ENCODE data around the gene FERMT1. TPM values are rescaled to one million over a fixed set of nuclear protein-coding genes. Genes with fewer than 3 reads are reported as not detected.

The FERMT1 gene
- total and polyA plus RNA-seq, 2 of the 13 experiments (the other 11 are each of a cell fraction or from before 2014, with no cell fraction given): 15.8 to 29.5 TPM

DNA sequence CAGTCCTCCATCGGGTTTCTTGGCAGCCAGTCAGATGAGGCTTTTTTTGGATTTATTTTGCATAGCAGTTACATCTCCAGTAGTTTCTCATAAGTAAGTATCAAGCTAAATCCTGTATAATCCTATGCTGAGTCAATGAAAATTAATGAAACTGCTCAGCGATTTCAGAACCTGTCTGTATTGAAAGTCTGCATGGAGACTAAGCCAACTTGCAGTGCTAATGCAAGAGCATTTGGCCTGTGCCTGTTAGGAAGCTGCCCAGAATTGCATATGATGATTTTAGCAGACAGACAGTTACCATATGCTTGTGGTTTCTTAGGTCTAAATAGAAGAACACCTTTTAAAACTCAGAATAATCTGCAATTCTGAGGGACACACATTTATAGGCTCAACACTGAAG is 43.8 kb downstream of the FERMT1 start:
- Histone ChIP-seq H3K27me3 (ENCODE audit: control insufficient read depth in 1 of 2, insufficient read depth in 2 of 2, low read length in 2 of 2) (no peaks in the 10 kb centered on the region; a peak in 1 of 5 replicates), H3K79me2 (ENCODE audit: insufficient read depth, low read length) (no peaks in the 10 kb centered on the region), H2AFZ (ENCODE audit: low read length) (no peak overlapping the region), H3K9ac (ENCODE audit: insufficient read depth, low read depth, low read length) (no peak overlapping the region), H3K36me3 (replicated peaks in 1 of 2; ENCODE audit: control insufficient read depth in 1 of 2, insufficient read depth in 2 of 2, low read length in 2 of 2) (peaks cover 29 to 77% of the 10 kb centered on the region in 2 experiments), H4K20me1 (ENCODE audit: insufficient read depth, low read length) (no peaks in the 10 kb centered on the region), H3K27ac (ENCODE audit: extremely low read length, insufficient read depth, low read length) (no peak overlapping the region), H3K4me3 (replicated peaks in 1 of 3; ENCODE audit: insufficient read depth in 1 of 3, low read depth in 2 of 3, low read length in 3 of 3) (no peak overlapping the region), H3K4me2 (ENCODE audit: low read depth, low read length) (no peak overlapping the region), H3K4me1 (ENCODE audit: insufficient read depth, low read length) (peaks cover 30% of the 10 kb centered on the region), H3K9me3 (ENCODE audit: low read length) (no peaks in the 10 kb centered on the region)
- FAIRE-seq: no peak
- no TSS peak for BruUV-seq (replicated peaks)
- in situ Hi-C loops (cut with HindIII; ENCODE audit: extremely low pct_ligation_motif_present, low pct_unique_long_range_greater_than_20kb): loop anchor here (5.0 kb wide), 1 partner anchor 552 kb away; no protein-coding TSS in a partner anchor
- TF ChIP-seq TCF12 (IDR thresholded peaks at IDR 0.05) (no peak), TCF12 (CRISPR knock-in tag; IDR thresholded peaks at IDR 0.05) (no peak), SATB2 (CRISPR knock-in tag; IDR thresholded peaks at IDR 0.05) (no peak), HMGA1 (CRISPR knock-in tag; conservative IDR thresholded peaks at IDR 0.05) (no peak), ZNF670 (CRISPR knock-in tag; IDR thresholded peaks at IDR 0.05; ENCODE audit: borderline replicate concordance) (no peak), YEATS4 (CRISPR knock-in tag; IDR thresholded peaks at IDR 0.05; ENCODE audit: borderline replicate concordance) (no peak), ZMAT3 (CRISPR knock-in tag; conservative IDR thresholded peaks at IDR 0.05) (no peak), ZNF530 (CRISPR knock-in tag; IDR thresholded peaks at IDR 0.05; ENCODE audit: low read depth) (no peak), HDAC6 (IDR thresholded peaks at IDR 0.05; ENCODE audit: low read depth, low read length) (no peak), ZNF790 (CRISPR knock-in tag; IDR thresholded peaks at IDR 0.05; ENCODE audit: borderline replicate concordance) (no peak), ZNF749 (CRISPR knock-in tag; IDR thresholded peaks at IDR 0.05; ENCODE audit: borderline replicate concordance) (no peak), FOSL2 (CRISPR knock-in tag; IDR thresholded peaks at IDR 0.05) (no peak), FOXC1 (CRISPR knock-in tag; IDR thresholded peaks at IDR 0.05; ENCODE audit: borderline replicate concordance) (no peak), TRIM24 (CRISPR knock-in tag; IDR thresholded peaks at IDR 0.05) (no peak), E2F2 (CRISPR knock-in tag; IDR thresholded peaks at IDR 0.05; ENCODE audit: borderline replicate concordance) (no peak), ZNF562 (CRISPR knock-in tag; IDR thresholded peaks at IDR 0.05; ENCODE audit: borderline replicate concordance) (no peak)
- ChIA-PET POLR2A (no interaction called here), CTCF (ENCODE audit: low intra/inter-chr PET ratio, low total read pairs) (no interaction called here)
- no peak for ATAC-seq
- DNase-seq (ENCODE audit: low spot score): no peak
- intact Hi-C loops (cut with micrococcal nuclease; ENCODE audit: unreplicated experiment): loop anchor here (10.0 kb wide), 1 partner anchor 294 kb away; no protein-coding TSS in a partner anchor
- WGBS (ENCODE audit: low lambda C conversion rate): 98% methylated on average over 2 of the region's 2 CpGs
